HCT116 (cell line): ENCODE data around the gene KRTAP13-1. TPM values are rescaled to one million over a fixed set of nuclear protein-coding genes. Genes with fewer than 3 reads are reported as not detected.

Experiments used
- ATAC-seq: fragments of 200-7000 bp; cut with Tn5 transposase; 2 replicates; pipeline ENCODE4 v1.9.1; 2020; ENCODE audit warnings: mild to moderate bottlenecking, moderate library complexity
- BruUV-seq: library from RNA; stranded (reverse); fragments of 400-500 nt; replicated peaks from 2 replicates; lab custom pipeline; 2021; lab: Mats Ljungman, UMichigan
- CTCF ChIA-PET: fragments of 300-600 bp; sonication (Branson Sonifier 250); formaldehyde crosslinking; loops from one replicate; lab custom pipeline; 2021; ENCODE audit warnings: antibody characterized with exemption; lab: Charles Lee
- POLR2A ChIA-PET: fragments of 300-600, 350-600 bp; sonication (Branson Sonifier 250); formaldehyde crosslinking; loops from one replicate; lab custom pipeline; 2021; ENCODE audit warnings: antibody characterized with exemption; lab: Charles Lee
- RAD21 ChIA-PET, 2 experiments: fragments of 300-600 bp; sonication (Branson Sonifier 250); formaldehyde crosslinking; loops; one replicate each; lab custom pipeline; 2023; ENCODE audit warnings: low total read pairs in 2 of 2; ENCODE audit not compliant: uncharacterized antibody in 2 of 2, unreplicated experiment in 2 of 2, low non-redundant PET in 1 of 2; lab: Charles Lee
- DNase-seq: peaks from one replicate; pipeline ENCODE4 v3.0.0-alpha.2; 2010; ENCODE audit warnings: low read depth, low spot score
- H2AFZ ChIP-seq: fragments of 200-600 bp; shearing (Covaris generic), sonication (generic); 2 replicates; pipeline ENCODE4 v1.6.1; 2017; ENCODE audit warnings: low read depth, mixed run types, mixed read lengths, antibody characterized with exemption, low read length; ENCODE audit not compliant: poor library complexity, severe bottlenecking
- H3K27ac ChIP-seq: 2 replicates; pipeline ENCODE4 v1.5.1; 2012; ENCODE audit warnings: low read depth, low read length
- H3K27me3 ChIP-seq: fragments of 200-600 bp; sonication (generic); 2 replicates; pipeline ENCODE4 v1.6.1; 2016; ENCODE audit warnings: mixed run types, low read length, mixed read lengths; ENCODE audit not compliant: insufficient read depth
- H3K36me3 ChIP-seq, 2 experiments: fragments of 200-500 bp in 1 of 2; fragments of 200-600 bp in 1 of 2; sonication (Bioruptor generic) in 1 of 2; sonication (generic) in 1 of 2; 2 replicates each; pipeline versions ENCODE4 v1.5.1 to v1.6.1; 2014 to 2016; ENCODE audit warnings: low read length in 2 of 2, inconsistent platforms in 1 of 2, mixed read lengths in 1 of 2, mixed run types in 1 of 2; ENCODE audit not compliant: insufficient read depth in 2 of 2, control insufficient read depth in 1 of 2
- H3K4me1 ChIP-seq, 2 experiments: fragments of 200-600 bp in 1 of 2; sonication (generic) in 1 of 2; 2 replicates each; pipeline versions ENCODE4 v1.5.1 to v1.6.1; 2012 to 2017; ENCODE audit warnings: low read length in 2 of 2, inconsistent platforms in 1 of 2, mild to moderate bottlenecking in 1 of 2, mixed read lengths in 1 of 2, mixed run types in 1 of 2, moderate library complexity in 1 of 2; ENCODE audit not compliant: insufficient read depth in 2 of 2, control insufficient read depth in 1 of 2
- H3K4me2 ChIP-seq: fragments of 200-600 bp; sonication (generic); 2 replicates; pipeline ENCODE4 v1.6.1; 2017; ENCODE audit warnings: mixed run types, low read length, mixed read lengths
- H3K4me3 ChIP-seq, 2 experiments: fragments of 200-600 bp in 1 of 2; sonication (generic) in 1 of 2; replicated peaks in 1 of 2; 2 replicates each; pipeline ENCODE4 v1.5.1; 2011 to 2016; ENCODE audit warnings: low read length in 2 of 2, control low read depth in 1 of 2, low read depth in 1 of 2, mild to moderate bottlenecking in 1 of 2, mixed read lengths in 1 of 2, mixed run types in 1 of 2
- H3K79me2 ChIP-seq: fragments of 200-600 bp; sonication (generic); 2 replicates; pipeline ENCODE4 v1.6.1; 2017; ENCODE audit warnings: mild to moderate bottlenecking, mixed run types, low read length, moderate library complexity, mixed read lengths; ENCODE audit not compliant: insufficient read depth
- H3K9ac ChIP-seq: fragments of 200-600 bp; sonication (generic); 2 replicates; pipeline ENCODE4 v1.6.1; 2016; ENCODE audit warnings: low read length, mixed read lengths
- H3K9me2 ChIP-seq: fragments of 200-600 bp; sonication (generic), shearing (Covaris generic); 2 replicates; pipeline ENCODE4 v1.6.1; 2017; ENCODE audit warnings: mixed run types, mild to moderate bottlenecking, moderate library complexity; ENCODE audit not compliant: insufficient read depth
- H3K9me3 ChIP-seq, 2 experiments: fragments of 200-500 bp in 1 of 2; fragments of 200-600 bp in 1 of 2; sonication (Bioruptor generic) in 1 of 2; sonication (generic) in 1 of 2; 2 replicates each; pipeline ENCODE4 v1.6.1; 2014 to 2017; ENCODE audit warnings: low read length in 2 of 2, mixed read lengths in 2 of 2, inconsistent platforms in 1 of 2, low read depth in 1 of 2, mild to moderate bottlenecking in 1 of 2, mixed run types in 1 of 2, moderate library complexity in 1 of 2; ENCODE audit not compliant: control insufficient read depth in 1 of 2, insufficient read depth in 1 of 2
- H4K20me1 ChIP-seq: fragments of 200-600 bp; sonication (generic), shearing (Covaris generic); 2 replicates; pipeline ENCODE4 v1.6.1; 2017; ENCODE audit warnings: mixed run types, mild to moderate bottlenecking, moderate library complexity; ENCODE audit not compliant: insufficient read depth
- ATF3 ChIP-seq: IDR thresholded peaks from 2 replicates; pipeline ENCODE4 v1.6.1; 2012
- CBX3 ChIP-seq: IDR thresholded peaks from 2 replicates; pipeline ENCODE4 v1.6.1; 2012; ENCODE audit warnings: low read depth
- EZH2 ChIP-seq: fragments of 200-600 bp; sonication (generic); IDR thresholded peaks from 2 replicates; pipeline ENCODE4 v1.6.1; 2017; ENCODE audit warnings: antibody characterized with exemption, mixed run types
- EZH2phosphoT487 ChIP-seq: fragments of 200-600 bp; IDR thresholded peaks from 2 replicates; pipeline ENCODE4 v1.6.1; 2018; ENCODE audit warnings: antibody characterized with exemption, borderline replicate concordance
- FOSL1 ChIP-seq: IDR thresholded peaks from 2 replicates; pipeline ENCODE4 v1.6.1; 2012; ENCODE audit warnings: low read depth
- JUND ChIP-seq: IDR thresholded peaks from 2 replicates; pipeline ENCODE4 v1.6.1; 2012
- MAX ChIP-seq: IDR thresholded peaks from 2 replicates; pipeline ENCODE4 v1.6.1; 2012
- POLR2AphosphoS5 ChIP-seq: IDR thresholded peaks from 2 replicates; pipeline ENCODE4 v1.6.1; 2011; ENCODE audit warnings: mild to moderate bottlenecking, low read depth, low read length, moderate library complexity
- RAD21 ChIP-seq: IDR thresholded peaks from 2 replicates; pipeline ENCODE4 v1.6.1; 2012; ENCODE audit warnings: low read depth, mild to moderate bottlenecking
- SIN3A ChIP-seq: IDR thresholded peaks from 2 replicates; pipeline ENCODE4 v1.6.1; 2012; ENCODE audit warnings: low read depth
- SP1 ChIP-seq: IDR thresholded peaks from 2 replicates; pipeline ENCODE4 v1.6.1; 2012; ENCODE audit warnings: low read depth
- TCF7L2 ChIP-seq: IDR thresholded peaks from 2 replicates; pipeline ENCODE4 v1.7.0; 2011; ENCODE audit warnings: borderline replicate concordance, inconsistent platforms; ENCODE audit not compliant: insufficient read depth, insufficient read length; ENCODE audit errors: extremely low read depth
- ZBTB33 ChIP-seq: IDR thresholded peaks from 2 replicates; pipeline ENCODE4 v1.6.1; 2011; ENCODE audit warnings: mild to moderate bottlenecking, low read length, moderate library complexity; ENCODE audit not compliant: insufficient replicate concordance; ENCODE audit errors: extremely low read depth
- ZFX ChIP-seq: fragments of 450-650 bp; IDR thresholded peaks from 2 replicates; pipeline ENCODE4 v1.6.1; 2017
- intact Hi-C: fragments of 100-400 bp; cut with micrococcal nuclease; formaldehyde crosslinking; loops from 2 replicates; pipeline ENCODE4 v1.10.0; 2022
- total RNA-seq: library from RNA; stranded (reverse); gene quantifications from one replicate; pipeline ENCODE4 v1.2.1, GENCODE V29; 2021; ENCODE audit not compliant: unreplicated experiment
- TF ChIP-seq, protein P1 (sequence below), 3 experiments: fragments of 200-600 bp in 1 of 3; sonication (generic) in 1 of 3; IDR thresholded peaks in 2 of 3; conservative IDR thresholded peaks in 1 of 3; 2 replicates each; pipeline ENCODE4 v1.5.1; 2012 to 2017; ENCODE audit warnings: low read depth in 2 of 3, low read length in 2 of 3, antibody characterized with exemption in 1 of 3, borderline replicate concordance in 1 of 3, control low read depth in 1 of 3, mild to moderate bottlenecking in 1 of 3, mixed read lengths in 1 of 3, mixed run types in 1 of 3, moderate library complexity in 1 of 3; ENCODE audit not compliant: insufficient read depth in 1 of 3

Gene KRTAP13-1
- total RNA-seq, 1 experiment from 2014 or later: not detected

DNA sequence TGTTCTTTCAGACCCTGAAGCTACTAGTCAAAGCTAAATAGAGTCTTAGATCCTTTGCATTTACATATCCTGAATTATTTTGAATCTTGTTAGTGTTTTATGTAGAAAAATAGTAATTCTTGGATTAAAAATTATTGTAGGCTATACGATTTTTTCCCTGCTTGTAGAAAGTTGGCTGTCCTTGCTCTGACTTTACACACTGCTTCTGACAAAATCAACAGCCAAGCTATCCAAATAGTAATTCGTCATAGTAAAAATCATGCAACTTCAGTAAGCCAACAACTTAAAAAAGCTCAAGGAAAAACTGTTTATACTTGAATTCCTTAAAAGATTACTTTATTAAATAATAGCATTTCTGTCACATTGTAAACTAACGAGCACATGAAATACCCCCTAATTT is 39.9 kb upstream of the KRTAP13-1 start:
- Histone ChIP-seq H3K27ac (no peak overlapping the region), H3K9me3 (peaks cover 7 to 16% of the 10 kb centered on the region in 2 experiments; a peak in 3 of 4 replicates), H3K27me3 (no peaks in the 10 kb centered on the region), H3K9ac (no peak overlapping the region), H2AFZ (no peak overlapping the region), H3K79me2 (no peaks in the 10 kb centered on the region), H3K9me2 (no peaks in the 10 kb centered on the region), H4K20me1 (no peaks in the 10 kb centered on the region), H3K4me1 (no peaks in the 10 kb centered on the region), H3K36me3 (no peaks in the 10 kb centered on the region), H3K4me3 (no peak overlapping the region), H3K4me2 (no peak overlapping the region)
- ChIA-PET CTCF (no interaction called here), POLR2A (no interaction called here), RAD21 (no interaction called here)
- no TSS peak for BruUV-seq
- no peak for DNase-seq
- ATAC-seq: no peak
- intact Hi-C loops: no loop called here
- TF ChIP-seq EZH2: no peak
- TF ChIP-seq ZBTB33: no peak
- no peak for TF ChIP-seq FOSL1
- no peak for TF ChIP-seq MAX
- TF ChIP-seq ATF3: no peak
- TF ChIP-seq JUND: no peak
- no peak for TF ChIP-seq POLR2AphosphoS5
- TF ChIP-seq SIN3A: no peak
- TF ChIP-seq, protein P1, sequence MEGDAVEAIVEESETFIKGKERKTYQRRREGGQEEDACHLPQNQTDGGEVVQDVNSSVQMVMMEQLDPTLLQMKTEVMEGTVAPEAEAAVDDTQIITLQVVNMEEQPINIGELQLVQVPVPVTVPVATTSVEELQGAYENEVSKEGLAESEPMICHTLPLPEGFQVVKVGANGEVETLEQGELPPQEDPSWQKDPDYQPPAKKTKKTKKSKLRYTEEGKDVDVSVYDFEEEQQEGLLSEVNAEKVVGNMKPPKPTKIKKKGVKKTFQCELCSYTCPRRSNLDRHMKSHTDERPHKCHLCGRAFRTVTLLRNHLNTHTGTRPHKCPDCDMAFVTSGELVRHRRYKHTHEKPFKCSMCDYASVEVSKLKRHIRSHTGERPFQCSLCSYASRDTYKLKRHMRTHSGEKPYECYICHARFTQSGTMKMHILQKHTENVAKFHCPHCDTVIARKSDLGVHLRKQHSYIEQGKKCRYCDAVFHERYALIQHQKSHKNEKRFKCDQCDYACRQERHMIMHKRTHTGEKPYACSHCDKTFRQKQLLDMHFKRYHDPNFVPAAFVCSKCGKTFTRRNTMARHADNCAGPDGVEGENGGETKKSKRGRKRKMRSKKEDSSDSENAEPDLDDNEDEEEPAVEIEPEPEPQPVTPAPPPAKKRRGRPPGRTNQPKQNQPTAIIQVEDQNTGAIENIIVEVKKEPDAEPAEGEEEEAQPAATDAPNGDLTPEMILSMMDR (IDR thresholded peaks at IDR 0.05 in 2 of 3, conservative IDR thresholded peaks at IDR 0.05 in 1 of 3; ENCODE audit: borderline replicate concordance in 1 of 3, insufficient read depth in 1 of 3, low read depth in 2 of 3, low read length in 2 of 3): no peak
- no peak for TF ChIP-seq TCF7L2
- TF ChIP-seq ZFX: no peak
- TF ChIP-seq SP1: no peak
- TF ChIP-seq EZH2phosphoT487: no peak
- no peak for TF ChIP-seq RAD21
- no peak for TF ChIP-seq CBX3
